HG02884 (cell line): ENCODE data around the gene WNK1.
"Not testable (repeated sequence)": the region's sequence is repeated elsewhere in the genome, so short reads cannot be mapped to it uniquely, and the experiment has no call there.

Experiments
- ATAC-seq: cut with Tn5 transposase; IDR thresholded peaks from one replicate; pipeline ENCODE4 v1.9.1; 2021; ENCODE audit warnings: mild to moderate bottlenecking, moderate library complexity; ENCODE audit not compliant: unreplicated experiment

WNK1 gene

GRCh38 chr12:751999-752694 lies at the start of gene WNK1:
TSS of gene WNK1 (plus strand) at chr12:752579. CDS start at chr12:753566, 987 bp downstream.
- peak; percentile 43 for ATAC-seq

- ATAC-seq = no peak
Observed at GRCh38 chr12:704516-705242, 47.7 kb upstream of the WNK1 start.

- not testable (repeated sequence) for ATAC-seq
Observed at GRCh38 chr12:708084-708483, 44.3 kb upstream of the WNK1 start.

- no peak for ATAC-seq
Observed at GRCh38 chr12:709455-710020, 42.8 kb upstream of the WNK1 start.

- ATAC-seq = no peak
Observed at GRCh38 chr12:712172-712863, 40.1 kb upstream of the WNK1 start.

- ATAC-seq = no peak
Observed at GRCh38 chr12:713281-713875, 39.0 kb upstream of the WNK1 start.

GRCh38 chr12:716506-716905 lies 35.9 kb upstream of the WNK1 start:
- ATAC-seq = no peak

- ATAC-seq = no peak
Observed at GRCh38 chr12:718756-719102, 33.6 kb upstream of the WNK1 start.

- no peak for ATAC-seq
Observed at GRCh38 chr12:720231-720941, 32.0 kb upstream of the WNK1 start.

GRCh38 chr12:724194-724855 lies 28.1 kb upstream of the WNK1 start:
- ATAC-seq = no peak

GRCh38 chr12:725076-725475 lies 27.3 kb upstream of the WNK1 start:
- no peak for ATAC-seq

- ATAC-seq = no peak
Observed at GRCh38 chr12:726281-727140, 25.9 kb upstream of the WNK1 start.

GRCh38 chr12:727321-727720 lies 25.1 kb upstream of the WNK1 start:
- no peak for ATAC-seq

- no peak for ATAC-seq
Observed at GRCh38 chr12:728781-729180, 23.6 kb upstream of the WNK1 start.

- no peak for ATAC-seq
Observed at GRCh38 chr12:729221-729620, 23.2 kb upstream of the WNK1 start.

GRCh38 chr12:730550-730949 lies 21.8 kb upstream of the WNK1 start:
- ATAC-seq = no peak

GRCh38 chr12:737122-737739 lies 15.1 kb upstream of the WNK1 start:
- ATAC-seq = no peak

GRCh38 chr12:738712-739111 lies 13.7 kb upstream of the WNK1 start:
- ATAC-seq = no peak

- ATAC-seq = no peak
Observed at GRCh38 chr12:739349-739748, 13.0 kb upstream of the WNK1 start.
